Measurements from ENCODE around the gene ARHGAP26. TPM values are rescaled to one million over a fixed set of nuclear protein-coding genes. Genes with fewer than 3 reads are reported as not detected.
A peak's percentile ranks its signal among the peaks of the same experiment; 100 is the strongest.

Gene ARHGAP26
- total RNA-seq, 1 experiment from 2014 or later, result 65.5 TPM

DNA sequence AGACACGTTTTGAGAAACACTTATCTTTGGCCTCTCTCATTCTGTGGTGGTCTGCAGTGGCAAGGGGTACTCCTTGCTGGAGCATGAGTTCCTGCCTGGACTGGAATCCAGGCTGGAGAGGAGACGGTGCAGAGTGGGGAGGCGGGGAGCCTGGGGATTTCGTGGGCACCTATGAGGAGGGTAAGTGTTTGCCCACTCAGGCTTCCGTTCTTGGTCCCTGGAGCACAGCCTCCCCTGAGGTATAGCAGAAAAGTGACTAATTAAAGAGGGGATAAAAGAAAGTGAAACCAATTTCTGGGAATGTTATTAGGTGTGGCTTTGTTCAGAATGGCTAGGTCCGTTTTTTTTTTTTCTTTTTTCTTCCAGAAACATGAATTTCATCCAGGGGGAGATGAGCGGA lies 90.8 kb downstream of the ARHGAP26 start:
- no TSS peak for BruUV-seq (replicated peaks)
- Histone ChIP-seq H3K4me1 (ENCODE audit: control insufficient read depth, insufficient read depth, low read length) (peaks cover 81% of the 10 kb centered on the region), H3K27ac (ENCODE audit: low read length) (peak overlapping the region; percentile 80), H3K36me3 (ENCODE audit: control insufficient read depth, insufficient read depth, low read length) (no peaks in the 10 kb centered on the region), H3K9me3 (ENCODE audit: control insufficient read depth, insufficient read depth, low read depth, low read length) (no peaks in the 10 kb centered on the region), H3K27me3 (ENCODE audit: control insufficient read depth, insufficient read depth, low read length) (no peaks in the 10 kb centered on the region), H3K4me3 (ENCODE audit: low read depth in 2 of 2, low read length in 2 of 2) (peak overlapping the region; percentile 15 to 48)
- no peak for TF ChIP-seq TCF7L2 (IDR thresholded peaks at IDR 0.05; ENCODE audit: low read depth, low read length)
- ChIA-PET POLR2A (no interaction called here), CTCF (interaction anchor here (0.5 kb wide), 1 partner anchor 42 kb away, joined by 8 read pairs; no protein-coding TSS in a partner anchor)
- in situ Hi-C loops (cut with HindIII; ENCODE audit: low pct_unique_long_range_greater_than_20kb, low sequenced_read_pairs) (no loop called here), intact Hi-C loops (cut with micrococcal nuclease; ENCODE audit: unreplicated experiment) (no loop called here)
- no peak for DNase-seq (ENCODE audit: low read depth, low spot score)
- ATAC-seq, result peak; percentile 28

DNA sequence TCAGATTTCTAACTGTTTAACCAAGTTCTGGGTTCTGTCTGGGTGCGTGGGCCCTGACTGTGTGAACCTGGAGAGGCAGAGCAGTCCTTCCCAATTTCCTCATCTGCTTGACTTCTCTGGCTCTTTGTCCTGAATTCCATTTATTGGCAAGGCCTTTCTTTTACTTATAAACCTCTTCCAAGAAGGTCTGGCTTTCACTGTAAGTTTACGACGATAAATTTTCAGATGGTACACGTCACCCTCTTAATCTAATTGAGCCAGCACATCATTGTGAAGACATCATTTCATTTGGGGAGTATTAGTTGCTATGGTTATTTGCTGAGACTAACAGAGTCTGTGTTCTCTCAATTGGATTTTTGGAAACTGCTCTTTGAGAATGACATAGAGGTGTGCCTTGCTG lies 92.4 kb downstream of the ARHGAP26 start:
- TF ChIP-seq SIN3A (IDR thresholded peaks at IDR 0.05; ENCODE audit: borderline replicate concordance, insufficient read depth, low read depth, low read length) (no peak), CTCF (IDR thresholded peaks at IDR 0.05) (no peak), POLR2AphosphoS5 (IDR thresholded peaks at IDR 0.05; ENCODE audit: low read depth, low read length) (no peak), REST (IDR thresholded peaks at IDR 0.05; ENCODE audit: insufficient read depth in 1 of 2, low read depth in 2 of 2, low read length in 1 of 2) (no peak), TCF7L2 (IDR thresholded peaks at IDR 0.05; ENCODE audit: low read depth, low read length) (no peak)
- H3K27me3 ChIP-seq (ENCODE audit: control insufficient read depth, insufficient read depth, low read length), result no peaks in the 10 kb centered on the region
- H3K4me1 ChIP-seq (ENCODE audit: control insufficient read depth, insufficient read depth, low read length), result peaks cover 80% of the 10 kb centered on the region
- ATAC-seq, result no peak
- ChIA-PET POLR2A (no interaction called here), CTCF (no interaction called here)
- in situ Hi-C loops (cut with HindIII; ENCODE audit: low pct_unique_long_range_greater_than_20kb, low sequenced_read_pairs), result no loop called here
- H3K36me3 ChIP-seq (ENCODE audit: control insufficient read depth, insufficient read depth, low read length), result no peaks in the 10 kb centered on the region
- no peak for DNase-seq (ENCODE audit: low read depth, low spot score)
- intact Hi-C loops (cut with micrococcal nuclease; ENCODE audit: unreplicated experiment), result no loop called here
- no peaks in the 10 kb centered on the region for H3K9me3 ChIP-seq (ENCODE audit: control insufficient read depth, insufficient read depth, low read depth, low read length)
- H3K27ac ChIP-seq (ENCODE audit: low read length), result peak overlapping the region; percentile 80
- no TSS peak for BruUV-seq (replicated peaks)
- H3K4me3 ChIP-seq (ENCODE audit: low read depth in 2 of 2, low read length in 2 of 2), result no peak overlapping the region

DNA sequence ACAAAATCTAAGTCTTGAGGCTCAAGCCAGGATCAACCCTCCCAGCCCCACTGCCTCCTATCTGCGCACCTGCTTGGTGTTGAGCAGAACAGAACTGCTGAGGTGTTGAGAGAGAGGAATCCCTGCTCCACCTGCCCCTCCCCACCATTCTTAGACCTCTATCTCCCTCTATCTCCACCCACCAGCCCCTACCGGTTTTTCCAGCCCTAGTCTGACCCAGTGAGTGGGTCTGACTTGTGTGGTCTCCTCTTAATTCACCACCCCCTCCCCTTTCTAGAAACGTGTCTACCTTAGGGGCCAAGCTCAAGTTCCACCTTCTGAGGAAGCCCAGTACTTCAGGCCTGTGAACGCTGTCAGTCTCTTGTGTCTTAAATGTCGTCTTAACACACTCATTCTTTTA lies 93.7 kb downstream of the ARHGAP26 start:
- ATAC-seq, result no peak
- in situ Hi-C loops (cut with HindIII; ENCODE audit: low pct_unique_long_range_greater_than_20kb, low sequenced_read_pairs) (no loop called here), intact Hi-C loops (cut with micrococcal nuclease; ENCODE audit: unreplicated experiment) (no loop called here)
- BruUV-seq (replicated peaks), result no TSS peak
- ChIA-PET CTCF (interaction anchor here (0.6 to 1.3 kb wide), 3 partner anchors 38 to 565 kb away, joined by 3 to 4 read pairs (median 3); no protein-coding TSS in a partner anchor), POLR2A (interaction anchor here (0.6 kb wide), 1 partner anchor 32 kb away, joined by 3 read pairs; no protein-coding TSS in a partner anchor)
- peaks cover 79% of the 10 kb centered on the region for H3K4me1 ChIP-seq (ENCODE audit: control insufficient read depth, insufficient read depth, low read length)
- H3K4me3 ChIP-seq (ENCODE audit: low read depth in 2 of 2, low read length in 2 of 2), result no peak overlapping the region
- TF ChIP-seq POLR2AphosphoS5 (IDR thresholded peaks at IDR 0.05; ENCODE audit: low read depth, low read length), result no peak
- no peaks in the 10 kb centered on the region for H3K27me3 ChIP-seq (ENCODE audit: control insufficient read depth, insufficient read depth, low read length)
- no peaks in the 10 kb centered on the region for H3K36me3 ChIP-seq (ENCODE audit: control insufficient read depth, insufficient read depth, low read length)
- H3K27ac ChIP-seq (ENCODE audit: low read length), result peak overlapping the region; percentile 63
- no peak for DNase-seq (ENCODE audit: low read depth, low spot score)
- no peaks in the 10 kb centered on the region for H3K9me3 ChIP-seq (ENCODE audit: control insufficient read depth, insufficient read depth, low read depth, low read length)
